ENCODE results near the gene MRPL18. TPM values are rescaled to one million over a fixed set of nuclear protein-coding genes. Genes with fewer than 3 reads are reported as not detected.

Gene MRPL18
- total and polyA plus RNA-seq, 9 of the 15 experiments (the other 6 are each of a cell fraction or from before 2014, with no cell fraction given): 149 to 456 (median 196) TPM

DNA sequence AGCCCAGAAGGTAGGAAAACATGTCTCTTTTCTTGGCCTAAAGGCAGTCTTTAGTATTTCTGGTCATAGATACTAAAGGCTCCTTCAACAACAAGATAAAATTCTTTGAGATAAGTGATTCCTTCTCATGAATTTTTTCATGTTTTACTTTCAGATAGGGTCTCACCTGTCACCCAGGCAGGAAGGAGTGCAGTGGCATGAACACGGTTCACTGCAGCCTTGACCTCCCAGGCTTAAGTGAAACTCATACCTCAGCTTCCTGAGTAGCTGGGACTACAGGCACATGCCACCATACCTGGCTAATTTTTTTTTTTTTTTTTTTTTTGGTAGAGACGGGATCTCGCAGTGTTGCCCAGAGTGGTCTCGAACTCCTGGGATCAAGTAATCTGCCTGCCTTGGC lies 18.9 kb downstream of the MRPL18 start:
- in situ Hi-C loops (cut with MboI): no loop called here
- no peak for ATAC-seq
- CTCF ChIA-PET (ENCODE audit: low intra/inter-chr PET ratio): no interaction called here

More for the DNA sequence above, 18.9 kb downstream of the MRPL18 start:
- no TSS peak for BruUV-seq (replicated peaks)
- no peaks in the 10 kb centered on the region for H4K20me1 ChIP-seq (replicated peaks; ENCODE audit: control insufficient read depth, insufficient read depth, low read length)
- H3K4me2 ChIP-seq (ENCODE audit: insufficient read depth, low read length): no peak overlapping the region
- no peaks in the 10 kb centered on the region for H3K9me1 ChIP-seq (ENCODE audit: control insufficient read depth, insufficient read depth, low read length)
- intact Hi-C loops (cut with micrococcal nuclease): no loop called here
- POLR2A ChIA-PET: no interaction called here
- no peak for DNase-seq (ENCODE audit: extremely low read depth in 1 of 4, low spot score in 3 of 4)
- WGBS (ENCODE audit: insufficient coverage, low coverage, missing lambda C conversion rate): 42% methylated on average over 4 of the region's 4 CpGs
- peaks cover 0 to 16% of the 10 kb centered on the region in 2 experiments; a peak in 4 of 5 replicates for H3K4me1 ChIP-seq (replicated peaks in 1 of 2; ENCODE audit: control insufficient read depth in 2 of 2, insufficient read depth in 2 of 2, low read length in 2 of 2)
- no peak overlapping the region for H3K9ac ChIP-seq (ENCODE audit: insufficient read depth in 1 of 2, low read depth in 2 of 2, low read length in 2 of 2)
- H3K79me2 ChIP-seq (ENCODE audit: control insufficient read depth, insufficient read depth, low read length): no peaks in the 10 kb centered on the region
- no peaks in the 10 kb centered on the region for H3K9me3 ChIP-seq (replicated peaks; ENCODE audit: control insufficient read depth, insufficient read depth, low read depth, low read length)
- no peak overlapping the region for H3K4me3 ChIP-seq
- no peak overlapping the region for H2AFZ ChIP-seq (ENCODE audit: low read depth, low read length)
- no peak overlapping the region for H3K27ac ChIP-seq (ENCODE audit: extremely low read depth, low read depth, low read length)
- H3K27me3 ChIP-seq (ENCODE audit: control insufficient read depth in 2 of 2, insufficient read depth in 2 of 2, low read length in 2 of 2): peaks cover 26 to 47% of the 10 kb centered on the region in 2 experiments
- no peaks in the 10 kb centered on the region for H3K36me3 ChIP-seq (ENCODE audit: control insufficient read depth, insufficient read depth, low read length)
- no peak for TF ChIP-seq ZNF174 (CRISPR knock-in tag; IDR thresholded peaks at IDR 0.05)
- TF ChIP-seq, protein P1, sequence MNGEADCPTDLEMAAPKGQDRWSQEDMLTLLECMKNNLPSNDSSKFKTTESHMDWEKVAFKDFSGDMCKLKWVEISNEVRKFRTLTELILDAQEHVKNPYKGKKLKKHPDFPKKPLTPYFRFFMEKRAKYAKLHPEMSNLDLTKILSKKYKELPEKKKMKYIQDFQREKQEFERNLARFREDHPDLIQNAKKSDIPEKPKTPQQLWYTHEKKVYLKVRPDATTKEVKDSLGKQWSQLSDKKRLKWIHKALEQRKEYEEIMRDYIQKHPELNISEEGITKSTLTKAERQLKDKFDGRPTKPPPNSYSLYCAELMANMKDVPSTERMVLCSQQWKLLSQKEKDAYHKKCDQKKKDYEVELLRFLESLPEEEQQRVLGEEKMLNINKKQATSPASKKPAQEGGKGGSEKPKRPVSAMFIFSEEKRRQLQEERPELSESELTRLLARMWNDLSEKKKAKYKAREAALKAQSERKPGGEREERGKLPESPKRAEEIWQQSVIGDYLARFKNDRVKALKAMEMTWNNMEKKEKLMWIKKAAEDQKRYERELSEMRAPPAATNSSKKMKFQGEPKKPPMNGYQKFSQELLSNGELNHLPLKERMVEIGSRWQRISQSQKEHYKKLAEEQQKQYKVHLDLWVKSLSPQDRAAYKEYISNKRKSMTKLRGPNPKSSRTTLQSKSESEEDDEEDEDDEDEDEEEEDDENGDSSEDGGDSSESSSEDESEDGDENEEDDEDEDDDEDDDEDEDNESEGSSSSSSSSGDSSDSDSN (IDR thresholded peaks at IDR 0.05; ENCODE audit: borderline replicate concordance in 1 of 2, low read depth in 2 of 2, low read length in 2 of 2): no peak
- TF ChIP-seq ZC3H8 (IDR thresholded peaks at IDR 0.05): no peak
- no peak for TF ChIP-seq ZNF764 (CRISPR knock-in tag; IDR thresholded peaks at IDR 0.05; ENCODE audit: low read depth)
- no peak for TF ChIP-seq ZNF76 (CRISPR knock-in tag; IDR thresholded peaks at IDR 0.05; ENCODE audit: borderline replicate concordance)
- TF ChIP-seq ZNF561 (CRISPR knock-in tag; conservative IDR thresholded peaks at IDR 0.05): no peak
- no peak for TF ChIP-seq CBX5 (IDR thresholded peaks at IDR 0.05; ENCODE audit: borderline replicate concordance, low read depth)
- no peak for TF ChIP-seq ADNP (tag; IDR thresholded peaks at IDR 0.05)
- TF ChIP-seq ZNF696 (CRISPR knock-in tag; conservative IDR thresholded peaks at IDR 0.05): no peak
- TF ChIP-seq CBFA2T3 (IDR thresholded peaks at IDR 0.05): no peak
- no peak for TF ChIP-seq TSC22D4 (tag; IDR thresholded peaks at IDR 0.05)
- no peak for TF ChIP-seq FOXK1 (CRISPR knock-in tag; IDR thresholded peaks at IDR 0.05; ENCODE audit: borderline replicate concordance)
- TF ChIP-seq ZNF140 (CRISPR knock-in tag; IDR thresholded peaks at IDR 0.05): no peak
- no peak for TF ChIP-seq SREBF2 (CRISPR knock-in tag; IDR thresholded peaks at IDR 0.05)
- no peak for FAIRE-seq

All from K562 (cell line).